ENCODE results near the gene TOM1L2. TPM values are rescaled to one million over a fixed set of nuclear protein-coding genes. Genes with fewer than 3 reads are reported as not detected.
"Not testable (repeated sequence)": the region's sequence is repeated elsewhere in the genome, so short reads cannot be mapped to it uniquely, and the experiment has no call there.

The TOM1L2 gene
- total RNA-seq, 3 donors from 2014 or later = 5.5 to 6.6 (median 5.5) TPM

GRCh38 chr17:17951524-17951923 is 20.7 kb downstream of the TOM1L2 start:
- ATAC-seq = no peak
- Mint-ChIP-seq H3K9me3 (no peaks in the 10 kb centered on the region), H3K36me3 (ENCODE audit: insufficient read depth) (peaks cover 11% of the 10 kb centered on the region), H3K27me3 (ENCODE audit: low read depth) (no peaks in the 10 kb centered on the region), H3K4me1 (ENCODE audit: low read depth) (peaks cover 22% of the 10 kb centered on the region), H3K4me3 (no peak overlapping the region)
- no peak for DNase-seq

DNA sequence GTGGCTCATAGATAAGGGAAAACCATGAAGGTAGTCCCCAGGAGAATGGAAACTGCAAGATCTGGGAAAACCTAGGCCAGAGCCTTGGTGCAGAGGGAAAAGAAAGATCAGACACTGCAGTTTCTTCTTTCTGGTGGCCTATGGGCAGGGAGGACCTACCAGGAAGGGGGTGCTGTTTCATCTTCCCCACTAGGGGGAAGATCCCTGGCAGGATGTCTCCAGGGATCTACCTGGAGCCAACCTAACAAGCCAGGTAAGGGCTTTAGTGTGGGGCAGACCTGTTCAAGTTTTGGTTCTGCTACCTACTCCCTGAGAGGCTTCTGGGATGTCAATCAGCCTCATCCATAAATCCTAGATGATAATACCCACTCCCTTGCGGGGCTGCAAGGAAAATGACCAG is 21.4 kb downstream of the TOM1L2 start:
- H3K4me3 Mint-ChIP-seq = no peak overlapping the region
- H3K4me1 Mint-ChIP-seq (ENCODE audit: low read depth) = peaks cover 17% of the 10 kb centered on the region
- H3K27me3 Mint-ChIP-seq (ENCODE audit: low read depth) = no peaks in the 10 kb centered on the region
- peaks cover 9% of the 10 kb centered on the region for H3K36me3 Mint-ChIP-seq (ENCODE audit: insufficient read depth)
- no peak for ATAC-seq
- no peaks in the 10 kb centered on the region for H3K9me3 Mint-ChIP-seq
- DNase-seq = no peak

DNA sequence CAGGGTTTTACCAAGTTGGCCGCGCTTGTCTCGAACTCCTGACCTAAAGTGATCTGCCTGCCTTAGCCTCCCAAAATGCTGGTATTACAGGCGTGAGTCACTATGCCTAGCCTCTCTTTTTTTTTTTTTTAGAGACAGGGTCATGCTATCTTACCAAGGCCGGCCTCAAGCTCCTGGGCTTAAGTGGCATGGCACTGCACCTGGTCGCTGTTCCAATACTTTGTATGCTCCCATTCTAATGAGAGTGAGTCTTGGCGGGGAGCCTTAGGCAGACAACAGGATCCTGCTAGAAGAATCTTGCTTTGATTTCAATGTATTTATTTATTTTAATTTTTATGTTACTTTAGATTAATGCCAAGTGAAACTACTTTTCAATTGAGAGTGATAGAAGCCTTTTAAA is 21.9 kb downstream of the TOM1L2 start:
- Mint-ChIP-seq H3K9me3 (no peaks in the 10 kb centered on the region), H3K27me3 (ENCODE audit: low read depth) (no peaks in the 10 kb centered on the region), H3K4me3 (no peak overlapping the region), H3K4me1 (ENCODE audit: low read depth) (peaks cover 16% of the 10 kb centered on the region), H3K36me3 (ENCODE audit: insufficient read depth) (peaks cover 7% of the 10 kb centered on the region)
- DNase-seq (no peak), ATAC-seq (no peak)

DNA sequence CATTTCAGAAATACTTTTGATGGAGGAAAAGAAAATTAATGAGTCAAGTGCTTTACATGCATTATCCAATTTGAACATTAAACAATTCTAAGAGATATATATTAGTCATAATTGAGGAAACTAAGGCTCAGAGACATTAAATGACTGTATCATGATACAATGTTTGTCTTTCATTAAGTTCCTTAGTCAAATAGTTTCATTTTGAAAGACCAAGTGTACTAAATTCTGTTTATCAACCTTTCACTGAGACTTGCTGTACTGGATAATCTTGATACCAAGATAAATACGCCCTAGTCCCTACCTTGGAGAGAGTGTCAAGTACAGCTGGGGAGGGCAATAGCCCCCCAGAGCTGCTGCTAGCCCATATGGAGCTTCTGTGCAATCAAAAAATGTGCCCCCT is 24.2 kb downstream of the TOM1L2 start:
- Mint-ChIP-seq H3K9me3 (no peaks in the 10 kb centered on the region), H3K27me3 (ENCODE audit: low read depth) (no peaks in the 10 kb centered on the region), H3K36me3 (ENCODE audit: insufficient read depth) (no peaks in the 10 kb centered on the region), H3K4me3 (no peak overlapping the region), H3K4me1 (ENCODE audit: low read depth) (peaks cover 18% of the 10 kb centered on the region)
- DNase-seq (no peak), ATAC-seq (peak; percentile 51 to 76)

DNA sequence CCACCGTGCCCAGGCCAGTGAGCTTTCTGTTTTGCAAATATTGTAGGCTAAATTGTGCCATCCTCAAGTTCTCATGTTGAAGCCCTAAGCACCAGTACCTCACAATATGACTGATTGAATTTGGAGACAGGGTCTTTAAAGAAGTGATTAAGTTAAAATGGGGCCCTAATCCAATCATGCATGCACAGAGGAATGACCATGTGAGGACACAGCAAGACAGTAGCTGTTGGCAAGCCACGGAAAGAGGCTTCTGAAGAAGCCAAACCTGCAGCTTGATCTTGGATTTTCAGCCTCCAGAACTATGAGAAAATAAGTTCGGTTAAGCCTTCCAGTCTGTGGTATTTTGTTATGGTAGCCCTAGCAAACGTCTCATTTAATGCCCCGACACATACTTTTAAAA is 24.9 kb downstream of the TOM1L2 start:
- no peaks in the 10 kb centered on the region for H3K36me3 Mint-ChIP-seq (ENCODE audit: insufficient read depth)
- DNase-seq = no peak
- H3K4me3 Mint-ChIP-seq = no peak overlapping the region
- ATAC-seq = no peak
- H3K27me3 Mint-ChIP-seq (ENCODE audit: low read depth) = no peaks in the 10 kb centered on the region
- H3K9me3 Mint-ChIP-seq = no peaks in the 10 kb centered on the region
- H3K4me1 Mint-ChIP-seq (ENCODE audit: low read depth) = peaks cover 18% of the 10 kb centered on the region

DNA sequence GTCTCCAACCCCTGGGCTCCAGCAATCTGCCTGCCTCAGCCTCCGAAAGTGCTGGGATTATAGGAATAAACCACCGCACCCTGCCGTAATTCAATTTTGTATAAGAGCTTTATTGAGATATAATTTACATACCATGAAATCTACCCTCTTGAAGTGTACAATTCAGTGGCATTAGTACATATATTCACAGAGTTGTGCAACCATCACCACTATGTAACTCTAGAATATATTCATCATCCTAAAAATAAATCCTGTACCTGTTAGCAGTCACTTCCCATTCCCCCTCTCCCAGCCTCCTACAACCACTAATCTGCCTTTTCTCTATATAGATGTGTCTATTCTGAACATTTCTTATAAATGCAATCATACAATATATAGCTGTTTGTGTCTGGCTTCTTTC is 26.1 kb downstream of the TOM1L2 start:
- H3K27me3 Mint-ChIP-seq (ENCODE audit: low read depth) = no peaks in the 10 kb centered on the region
- H3K4me3 Mint-ChIP-seq = no peak overlapping the region
- DNase-seq (no peak), ATAC-seq (no peak)
- H3K36me3 Mint-ChIP-seq (ENCODE audit: insufficient read depth) = no peaks in the 10 kb centered on the region
- peaks cover 18% of the 10 kb centered on the region for H3K4me1 Mint-ChIP-seq (ENCODE audit: low read depth)
- H3K9me3 Mint-ChIP-seq = no peaks in the 10 kb centered on the region

DNA sequence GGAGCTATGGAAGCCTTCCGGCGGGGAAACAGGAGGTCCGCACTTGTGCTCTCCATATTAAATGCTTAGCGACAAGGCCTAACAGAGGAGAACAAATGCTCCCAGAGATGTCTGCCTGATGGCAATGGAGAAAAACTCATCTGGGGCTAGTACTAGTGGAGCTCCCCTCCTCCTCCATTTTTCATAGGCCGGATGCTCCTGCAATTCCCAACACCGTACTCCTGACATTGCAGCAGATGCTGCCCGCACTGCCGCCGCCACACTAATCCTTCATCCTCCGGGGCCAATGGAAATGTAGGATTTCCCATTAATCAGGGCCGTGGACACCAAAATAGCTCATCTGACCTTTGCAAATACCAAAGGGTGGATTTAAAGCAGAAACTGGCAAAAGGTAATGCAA is 27.5 kb downstream of the TOM1L2 start:
- no peaks in the 10 kb centered on the region for H3K27me3 Mint-ChIP-seq (ENCODE audit: low read depth)
- H3K4me3 Mint-ChIP-seq = no peak overlapping the region
- peaks cover 17% of the 10 kb centered on the region for H3K4me1 Mint-ChIP-seq (ENCODE audit: low read depth)
- DNase-seq (no peak), ATAC-seq (no peak)
- H3K9me3 Mint-ChIP-seq = no peaks in the 10 kb centered on the region
- peaks cover 2% of the 10 kb centered on the region for H3K36me3 Mint-ChIP-seq (ENCODE audit: insufficient read depth)

DNA sequence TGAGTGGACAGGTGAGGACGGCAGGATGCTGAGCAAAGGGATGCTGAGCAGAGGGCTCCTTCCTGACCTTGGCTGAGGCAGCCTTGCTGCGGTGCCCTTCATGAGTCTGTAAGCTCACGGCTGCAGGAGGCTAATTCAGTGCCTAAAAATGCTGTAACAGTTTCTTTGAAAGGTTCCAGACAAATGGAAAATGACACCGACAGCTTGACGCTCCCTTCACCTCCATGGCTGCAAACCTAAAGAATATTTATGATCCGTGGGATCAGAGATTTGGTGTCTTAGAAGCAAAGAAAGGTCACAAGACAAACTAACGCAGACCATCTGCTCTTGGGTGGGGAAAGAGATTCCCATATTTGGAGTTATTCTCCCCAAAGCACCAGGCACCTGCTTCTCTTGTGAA is 28.0 kb downstream of the TOM1L2 start:
- H3K4me3 Mint-ChIP-seq = no peak overlapping the region
- no peak for DNase-seq
- no peaks in the 10 kb centered on the region for H3K27me3 Mint-ChIP-seq (ENCODE audit: low read depth)
- no peaks in the 10 kb centered on the region for H3K9me3 Mint-ChIP-seq
- ATAC-seq = no peak
- H3K4me1 Mint-ChIP-seq (ENCODE audit: low read depth) = peaks cover 19% of the 10 kb centered on the region
- peaks cover 2% of the 10 kb centered on the region for H3K36me3 Mint-ChIP-seq (ENCODE audit: insufficient read depth)

GRCh38 chr17:17943281-17943984 is 28.8 kb downstream of the TOM1L2 start:
- no peak for DNase-seq
- Mint-ChIP-seq H3K4me1 (ENCODE audit: low read depth) (peaks cover 19% of the 10 kb centered on the region), H3K9me3 (no peaks in the 10 kb centered on the region), H3K36me3 (ENCODE audit: insufficient read depth) (peaks cover 2% of the 10 kb centered on the region), H3K4me3 (no peak overlapping the region), H3K27me3 (ENCODE audit: low read depth) (no peaks in the 10 kb centered on the region)
- ATAC-seq = no peak

DNA sequence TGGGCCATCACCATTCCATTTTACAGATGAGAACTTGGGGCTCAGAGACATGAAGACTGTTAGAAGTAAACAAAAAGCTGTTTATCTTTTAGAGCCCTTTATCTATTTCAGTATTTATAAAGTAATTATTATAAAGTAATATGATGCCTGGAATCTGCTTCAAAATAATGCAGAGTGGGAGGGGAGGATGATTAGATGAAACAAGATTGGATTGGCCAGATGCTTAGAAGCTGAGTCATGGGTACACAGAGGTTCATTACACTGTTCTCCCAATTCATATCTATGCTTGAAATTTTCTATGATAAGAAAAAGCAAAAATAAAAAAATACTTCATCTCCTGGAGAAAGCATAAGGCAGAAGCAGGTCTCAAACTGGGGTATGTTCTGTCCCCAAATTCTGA is 29.4 kb downstream of the TOM1L2 start:
- H3K27me3 Mint-ChIP-seq (ENCODE audit: low read depth) = no peaks in the 10 kb centered on the region
- H3K36me3 Mint-ChIP-seq (ENCODE audit: insufficient read depth) = peaks cover 2% of the 10 kb centered on the region
- H3K4me1 Mint-ChIP-seq (ENCODE audit: low read depth) = peaks cover 18% of the 10 kb centered on the region
- ATAC-seq (no peak), DNase-seq (no peak)
- no peak overlapping the region for H3K4me3 Mint-ChIP-seq
- no peaks in the 10 kb centered on the region for H3K9me3 Mint-ChIP-seq

DNA sequence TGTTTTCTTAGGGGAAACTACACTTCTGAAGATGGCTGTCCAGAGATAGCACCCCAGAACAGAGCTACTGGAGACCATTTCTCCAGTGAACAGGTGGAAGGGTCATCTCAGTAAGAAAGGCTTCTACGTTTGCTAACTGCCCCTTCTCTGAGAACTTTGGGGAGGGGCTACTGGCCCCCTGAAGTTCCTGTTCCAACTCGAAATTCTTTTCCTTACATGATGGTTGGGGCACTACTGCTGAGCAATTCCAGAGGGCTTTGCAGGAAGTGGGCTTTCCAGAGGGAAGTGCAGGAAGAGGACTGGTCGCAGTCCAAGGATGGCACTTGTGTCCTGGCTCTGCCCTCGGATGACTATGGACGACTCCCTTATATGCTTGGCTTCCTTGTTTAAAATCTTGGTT is 31.2 kb downstream of the TOM1L2 start:
- H3K4me3 Mint-ChIP-seq = no peak overlapping the region
- no peaks in the 10 kb centered on the region for H3K9me3 Mint-ChIP-seq
- ATAC-seq = no peak
- peaks cover 2% of the 10 kb centered on the region for H3K36me3 Mint-ChIP-seq (ENCODE audit: insufficient read depth)
- DNase-seq = no peak
- H3K4me1 Mint-ChIP-seq (ENCODE audit: low read depth) = peaks cover 28% of the 10 kb centered on the region
- H3K27me3 Mint-ChIP-seq (ENCODE audit: low read depth) = no peaks in the 10 kb centered on the region

DNA sequence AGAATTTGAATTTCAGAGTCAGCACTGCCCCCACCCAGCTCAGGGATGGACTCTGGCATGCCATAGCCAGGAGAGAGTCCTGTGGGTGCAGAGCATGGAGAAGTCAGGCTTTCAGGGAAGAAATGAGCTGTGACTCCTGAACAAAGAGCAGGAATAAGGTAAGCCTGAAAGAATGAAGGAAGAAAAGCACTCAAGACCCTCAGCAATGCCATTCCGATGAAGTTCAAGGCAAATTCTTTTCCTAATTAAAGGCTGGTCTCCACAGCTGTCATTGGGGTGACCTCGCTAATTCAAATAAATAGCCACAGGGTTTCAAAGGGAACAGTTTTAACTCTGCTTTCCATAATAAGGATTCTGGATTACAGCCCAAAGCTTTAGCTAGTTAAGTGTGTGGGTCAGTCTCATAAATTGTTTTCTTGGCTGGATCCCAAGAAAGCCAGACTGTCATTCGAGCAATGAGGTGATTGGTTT is 31.7 kb downstream of the TOM1L2 start:
- Mint-ChIP-seq H3K4me1 (ENCODE audit: low read depth) (peaks cover 32% of the 10 kb centered on the region), H3K36me3 (ENCODE audit: insufficient read depth) (peaks cover 2% of the 10 kb centered on the region), H3K9me3 (no peaks in the 10 kb centered on the region), H3K27me3 (ENCODE audit: low read depth) (no peaks in the 10 kb centered on the region), H3K4me3 (no peak overlapping the region)
- DNase-seq = no peak
- no peak for ATAC-seq

- not testable (repeated sequence) for ATAC-seq; H3K36me3 Mint-ChIP-seq (ENCODE audit: insufficient read depth); H3K4me3 Mint-ChIP-seq; H3K9me3 Mint-ChIP-seq; DNase-seq; H3K27me3 Mint-ChIP-seq (ENCODE audit: low read depth)
- peaks cover 37% of the 10 kb centered on the region for H3K4me1 Mint-ChIP-seq (ENCODE audit: low read depth)
These were observed 32.3 kb downstream of the TOM1L2 start for GRCh38 chr17:17939941-17940340.

DNA sequence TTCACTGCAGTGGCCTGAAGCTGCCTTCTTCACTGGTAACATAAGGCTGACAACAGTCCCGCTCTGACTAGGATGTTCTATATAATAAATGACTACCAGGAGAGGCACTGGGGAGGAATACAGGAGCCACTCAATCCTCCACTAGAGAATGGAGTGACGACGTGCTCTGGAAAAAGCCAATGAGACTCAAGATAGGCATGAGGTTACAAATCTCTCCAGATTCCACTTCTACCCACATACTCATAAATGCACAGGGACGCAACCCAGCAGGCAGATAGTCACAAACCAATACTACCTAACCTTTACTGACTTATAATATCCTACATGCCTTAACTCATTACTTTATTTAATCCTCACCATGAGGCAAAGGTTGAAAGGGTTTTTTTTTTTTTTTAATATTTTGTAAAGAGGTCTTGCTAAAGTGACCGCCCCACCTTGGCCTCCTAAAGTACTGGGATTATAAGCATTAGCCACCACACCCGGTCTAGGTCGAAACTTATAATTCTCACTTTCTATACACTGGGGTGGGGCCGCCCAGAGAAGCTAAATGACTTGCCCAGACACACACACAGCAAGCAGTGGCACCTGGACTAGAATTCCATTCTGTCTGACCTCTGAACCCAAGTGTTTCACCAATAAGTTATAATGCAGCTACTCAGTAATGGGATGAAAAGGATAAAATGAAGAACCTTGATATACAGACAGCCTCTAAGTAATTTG is 33.7 kb downstream of the TOM1L2 start:
- ATAC-seq (no peak), DNase-seq (no peak)
- Mint-ChIP-seq H3K27me3 (ENCODE audit: low read depth) (no peaks in the 10 kb centered on the region), H3K9me3 (no peaks in the 10 kb centered on the region), H3K36me3 (ENCODE audit: insufficient read depth) (peaks cover 2% of the 10 kb centered on the region), H3K4me1 (ENCODE audit: low read depth) (peaks cover 43% of the 10 kb centered on the region), H3K4me3 (no peak overlapping the region)

GRCh38 chr17:17937958-17938357 is 34.2 kb downstream of the TOM1L2 start:
- Mint-ChIP-seq H3K27me3 (ENCODE audit: low read depth) (no peaks in the 10 kb centered on the region), H3K9me3 (no peaks in the 10 kb centered on the region), H3K4me1 (ENCODE audit: low read depth) (peaks cover 42% of the 10 kb centered on the region), H3K4me3 (no peak overlapping the region), H3K36me3 (ENCODE audit: insufficient read depth) (peaks cover 2% of the 10 kb centered on the region)
- DNase-seq = no peak
- no peak for ATAC-seq

All from activated T-cell treated with anti-CD3 and anti-CD28 coated beads, Interleukin-2, amount 50 U/mL, for 4 hours (primary cell).